Measurements from ENCODE around the gene ABCD3.
"Not testable (repeated sequence)": the region's sequence is repeated elsewhere in the genome, so short reads cannot be mapped to it uniquely, and the experiment has no call there.

Gene ABCD3

DNA sequence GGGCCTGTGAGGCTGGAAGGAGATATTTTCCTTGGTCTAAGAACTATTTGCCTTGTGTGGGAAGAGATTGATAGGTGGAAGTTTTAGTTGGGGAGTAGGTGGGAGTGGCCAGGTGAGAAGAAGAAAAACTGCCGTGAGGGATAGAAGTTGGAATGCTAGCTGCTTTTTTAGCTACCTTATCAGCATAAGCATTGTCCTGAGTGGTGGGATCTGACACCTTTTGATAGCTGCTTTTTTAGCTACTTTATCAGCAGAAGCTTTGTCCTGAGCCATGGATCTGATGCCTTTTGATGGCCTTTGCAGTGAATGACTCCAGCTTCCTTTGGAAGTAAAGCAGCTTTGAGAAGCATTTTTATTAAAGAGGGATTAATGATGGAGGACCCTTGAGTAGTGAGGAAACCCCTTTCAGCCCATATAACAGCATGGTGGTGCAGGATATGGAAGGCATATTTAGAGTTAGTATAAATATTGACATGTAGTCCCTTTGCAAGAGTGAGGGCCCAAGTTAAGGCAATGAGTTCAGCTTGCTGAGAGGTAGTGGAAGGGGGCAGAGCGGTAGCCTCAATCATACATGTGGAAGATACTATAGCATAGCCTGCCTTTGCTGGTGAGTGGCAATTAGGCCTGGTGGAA is 149.9 kb downstream of the ABCD3 start:
- H3K27me3 ChIP-seq (ENCODE audit: control insufficient read depth in 1 of 2, insufficient read depth in 2 of 2, low read length in 2 of 2); H3K9ac ChIP-seq (ENCODE audit: low read length in 2 of 2); H3K36me3 ChIP-seq (ENCODE audit: control insufficient read depth in 2 of 2, insufficient read depth in 2 of 2, low read length in 2 of 2); H3K27ac ChIP-seq (ENCODE audit: low read length); H3K4me3 ChIP-seq (ENCODE audit: low read length in 2 of 2); H3K9me3 ChIP-seq (ENCODE audit: control insufficient read depth in 2 of 2, low read length in 2 of 2); H3K4me1 ChIP-seq (ENCODE audit: control insufficient read depth, insufficient read depth, low read length): not testable (repeated sequence)
